ENCODE results near the gene DSCAML1.

DNA sequence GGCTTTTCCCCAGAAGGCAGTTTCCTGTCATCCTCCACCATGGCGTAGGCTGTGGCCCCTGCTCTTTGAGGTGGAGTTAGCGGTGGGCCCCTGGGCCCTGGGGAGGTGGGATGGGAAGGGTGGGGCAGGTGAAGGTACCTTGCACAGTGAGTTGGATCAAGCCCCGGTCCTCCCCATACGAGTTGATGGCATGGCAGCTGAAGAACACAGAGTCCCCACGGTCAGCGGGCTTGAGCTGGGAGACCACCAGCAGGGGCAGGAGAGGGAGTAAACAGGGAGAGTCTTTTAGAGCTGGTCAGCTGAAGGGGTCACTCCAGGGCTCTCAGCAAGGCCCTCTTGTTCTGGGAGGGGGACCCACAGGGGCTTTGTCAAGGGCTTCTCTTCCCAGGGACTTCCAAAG is 316.0 kb downstream of the DSCAML1 start:
- TF ChIP-seq CTCF (IDR thresholded peaks at IDR 0.05) (no peak), POLR2AphosphoS5 (IDR thresholded peaks at IDR 0.05) (no peak)
